Subcutaneous adipose tissue (tissue), 4 donors: ENCODE results near the gene PPP2R2C. TPM values are rescaled to one million over a fixed set of nuclear protein-coding genes. Genes with fewer than 3 reads are reported as not detected.

Experiments used
- total RNA-seq, 4 donors: library from RNA; depleted of rRNA; stranded (reverse); fragments of >200 nt; gene quantifications; one replicate each; pipeline ENCODE4 v1.1.0, GENCODE V29; 2016
- TF ChIP-seq, protein P1 (sequence below): fragments of 450-650 bp; IDR thresholded peaks from one replicate; pipeline ENCODE4 v1.5.1; 2016; ENCODE audit warnings: low read depth, mild to moderate bottlenecking, control low read depth, antibody characterized with exemption, moderate library complexity

Gene PPP2R2C
- total RNA-seq, 4 donors from 2014 or later = 0.17 to 2.0 (median 0.49) TPM; not detected in 1

DNA sequence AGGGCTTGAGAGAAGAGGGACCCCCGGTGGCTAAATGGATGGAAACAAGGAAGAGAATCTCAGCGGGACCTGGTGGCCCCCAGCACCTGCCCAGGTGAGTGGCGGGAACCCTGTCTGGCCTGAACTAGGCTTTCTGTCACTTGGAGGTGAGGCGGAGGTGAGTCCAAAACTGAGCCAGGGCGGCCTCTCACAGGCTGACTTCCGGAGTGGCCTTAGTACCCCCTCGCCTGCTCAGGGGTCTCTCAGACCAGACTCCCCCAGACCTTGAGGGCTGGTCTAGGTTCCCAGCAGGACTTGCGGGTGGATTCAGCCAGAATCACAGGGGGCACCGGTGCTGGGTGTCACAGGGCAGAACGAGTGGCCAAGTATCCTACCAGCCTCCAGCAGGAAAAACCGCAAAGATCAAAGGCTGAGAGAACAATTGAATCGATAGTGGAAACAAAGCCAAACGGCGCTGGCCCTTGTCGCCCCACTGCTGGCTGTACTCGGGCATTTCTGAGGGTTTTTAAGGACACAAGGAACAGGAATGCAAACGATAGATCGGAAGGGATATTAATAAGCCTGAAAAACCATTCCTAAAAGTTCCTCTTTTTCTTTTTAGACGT is 135.0 kb downstream of the PPP2R2C start:
- TF ChIP-seq, protein P1, sequence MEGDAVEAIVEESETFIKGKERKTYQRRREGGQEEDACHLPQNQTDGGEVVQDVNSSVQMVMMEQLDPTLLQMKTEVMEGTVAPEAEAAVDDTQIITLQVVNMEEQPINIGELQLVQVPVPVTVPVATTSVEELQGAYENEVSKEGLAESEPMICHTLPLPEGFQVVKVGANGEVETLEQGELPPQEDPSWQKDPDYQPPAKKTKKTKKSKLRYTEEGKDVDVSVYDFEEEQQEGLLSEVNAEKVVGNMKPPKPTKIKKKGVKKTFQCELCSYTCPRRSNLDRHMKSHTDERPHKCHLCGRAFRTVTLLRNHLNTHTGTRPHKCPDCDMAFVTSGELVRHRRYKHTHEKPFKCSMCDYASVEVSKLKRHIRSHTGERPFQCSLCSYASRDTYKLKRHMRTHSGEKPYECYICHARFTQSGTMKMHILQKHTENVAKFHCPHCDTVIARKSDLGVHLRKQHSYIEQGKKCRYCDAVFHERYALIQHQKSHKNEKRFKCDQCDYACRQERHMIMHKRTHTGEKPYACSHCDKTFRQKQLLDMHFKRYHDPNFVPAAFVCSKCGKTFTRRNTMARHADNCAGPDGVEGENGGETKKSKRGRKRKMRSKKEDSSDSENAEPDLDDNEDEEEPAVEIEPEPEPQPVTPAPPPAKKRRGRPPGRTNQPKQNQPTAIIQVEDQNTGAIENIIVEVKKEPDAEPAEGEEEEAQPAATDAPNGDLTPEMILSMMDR = no peak

DNA sequence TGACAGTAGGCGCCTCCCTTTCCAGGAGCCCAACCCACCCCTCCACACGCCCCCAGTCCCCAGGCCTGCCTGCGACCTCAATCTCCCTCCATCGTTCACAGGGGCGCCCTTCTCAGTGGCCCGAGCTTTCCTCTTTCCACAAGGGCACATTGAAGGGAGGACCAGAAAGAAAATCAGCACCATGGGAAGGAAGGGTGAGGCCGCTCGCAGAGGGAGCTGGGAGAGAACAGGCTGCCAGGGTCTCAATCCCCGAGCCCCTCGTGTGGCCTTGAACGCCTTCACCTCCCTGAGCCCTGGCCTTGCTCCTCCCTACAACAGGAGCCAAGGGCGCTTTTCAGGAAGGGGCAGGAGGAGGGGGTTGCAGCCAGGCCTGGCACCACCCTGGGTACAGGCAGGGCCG is 136.2 kb downstream of the PPP2R2C start:
- TF ChIP-seq, protein P1 = no peak

DNA sequence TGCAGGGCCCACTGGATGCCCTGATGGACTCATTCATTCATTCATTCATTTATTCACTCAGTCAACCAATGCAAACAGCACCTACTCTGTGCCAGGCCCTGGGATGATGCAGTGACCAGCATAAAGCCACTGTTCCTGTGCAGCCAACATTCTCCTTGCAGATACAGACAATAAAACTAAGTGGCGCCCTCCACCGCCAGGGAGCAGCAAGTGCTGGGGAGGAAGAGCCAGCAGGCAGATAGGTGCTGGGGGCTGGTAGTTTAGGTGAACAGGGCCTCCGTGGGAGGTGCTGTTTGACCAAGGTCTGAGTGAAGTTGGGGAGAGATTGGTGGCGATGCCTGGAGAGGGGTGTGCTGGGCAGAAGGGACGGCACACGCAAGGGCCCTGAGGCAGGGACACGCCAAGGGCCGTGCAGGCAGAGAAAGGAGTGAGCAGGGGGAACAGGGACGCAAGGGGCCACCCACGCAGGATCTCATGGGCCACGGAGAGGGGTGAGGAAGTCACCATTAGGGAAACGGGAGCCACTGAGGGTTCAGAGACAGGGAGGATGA is 137.3 kb downstream of the PPP2R2C start:
- TF ChIP-seq, protein P1 = no peak

DNA sequence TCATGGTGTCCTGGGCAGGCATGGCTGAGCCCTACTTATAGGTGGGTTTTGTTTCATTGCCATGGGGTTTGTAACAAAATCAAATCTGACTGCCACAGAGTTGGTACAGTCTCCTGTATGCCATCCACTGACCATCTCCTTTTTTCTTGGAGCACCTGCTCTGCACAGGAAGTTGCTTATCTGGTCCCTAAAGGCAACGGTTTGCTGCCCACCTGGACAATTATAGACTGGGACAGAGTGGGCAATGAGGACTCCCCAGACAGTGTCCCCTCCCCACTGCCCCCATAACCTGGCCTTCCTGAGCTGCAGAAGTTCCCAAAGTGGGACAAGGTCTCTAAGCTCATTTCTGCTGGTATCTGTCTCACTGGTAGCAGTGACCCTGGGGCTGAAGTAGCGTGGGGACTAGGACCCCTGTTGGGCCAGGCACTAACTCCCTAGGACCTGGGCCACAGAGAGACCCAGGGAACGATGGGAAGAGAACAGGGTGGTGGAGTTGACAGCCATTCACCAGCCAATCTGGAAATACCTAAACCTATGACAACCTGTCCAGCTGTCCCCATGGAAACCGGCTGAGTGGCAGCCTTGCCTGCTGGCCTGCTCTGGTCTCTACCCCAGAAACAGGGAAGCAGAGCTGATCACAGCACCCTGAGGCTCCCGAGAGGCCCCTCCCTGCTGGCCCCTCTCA is 138.1 kb downstream of the PPP2R2C start:
- TF ChIP-seq, protein P1 = no peak

DNA sequence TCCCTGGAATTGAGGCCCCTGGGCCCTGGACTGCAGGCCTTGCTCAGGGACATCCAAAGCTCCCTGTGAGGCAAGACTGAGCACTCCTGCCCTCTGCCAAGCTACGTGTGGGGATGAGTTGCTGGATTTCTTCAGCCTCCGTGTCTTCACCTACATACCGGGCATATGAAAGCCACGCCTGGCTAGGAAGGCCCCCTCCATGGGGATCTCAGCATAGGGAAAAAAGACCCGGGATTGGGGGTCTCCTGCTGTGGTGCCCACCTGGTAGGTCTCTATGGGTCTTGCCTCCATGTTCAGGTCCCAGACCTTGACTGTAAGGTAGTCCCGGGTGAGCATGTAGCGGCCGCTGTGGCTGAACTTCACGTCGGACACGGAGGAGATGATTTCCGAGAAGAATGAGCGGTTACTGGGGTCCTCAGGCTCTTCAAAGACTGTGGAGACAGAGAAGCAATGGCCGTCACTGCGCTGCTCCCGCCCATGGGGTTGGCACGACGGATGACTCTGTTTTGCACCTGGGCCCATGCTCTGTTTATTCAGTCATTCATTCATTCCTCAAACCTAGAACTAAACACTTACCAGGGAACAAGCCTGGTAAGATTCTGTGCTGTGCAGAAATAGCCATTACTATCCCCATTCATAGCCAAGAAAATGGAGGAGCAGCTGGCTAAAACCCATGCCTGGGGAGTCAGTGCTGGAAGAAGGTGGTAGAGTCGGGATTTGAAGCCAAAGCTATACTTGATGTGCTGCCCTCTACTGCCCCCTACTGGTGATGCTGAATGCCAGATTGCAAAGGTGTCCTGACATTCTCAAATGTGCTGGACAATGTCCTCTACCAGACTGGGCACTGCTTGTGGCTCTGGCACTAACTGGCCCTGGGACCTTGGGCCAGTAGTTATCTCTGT is 138.9 kb downstream of the PPP2R2C start:
- TF ChIP-seq, protein P1 = no peak

DNA sequence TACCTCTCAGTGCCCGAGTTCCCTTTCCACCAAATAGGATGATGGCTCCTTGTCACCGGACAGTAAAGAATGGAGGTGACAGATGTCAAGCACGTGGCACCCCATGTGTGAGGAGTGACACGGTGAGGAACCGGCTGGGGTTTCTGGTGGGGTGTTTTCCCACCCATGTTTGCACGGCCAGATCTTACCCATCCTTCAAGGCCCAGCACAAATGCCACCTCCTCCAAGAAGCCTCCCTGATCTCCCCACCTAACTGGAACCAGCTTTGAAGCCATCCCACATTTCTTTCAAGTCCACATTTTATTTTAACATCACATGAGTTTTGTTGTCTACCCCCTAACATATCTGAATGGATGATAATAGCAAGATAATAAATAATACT is 139.8 kb downstream of the PPP2R2C start:
- TF ChIP-seq, protein P1 = no peak
